GM12892 (cell line): ENCODE results near the gene RHOT1.

Experiments
- POLR2A ChIP-seq: IDR thresholded peaks from 2 replicates; pipeline ENCODE4 v1.6.1; 2011; ENCODE audit warnings: low read depth, low read length, control low read depth
- TAF1 ChIP-seq: IDR thresholded peaks from 2 replicates; pipeline ENCODE4 v1.6.1; 2011; ENCODE audit warnings: low read depth, mild to moderate bottlenecking, control low read depth, low read length, borderline replicate concordance

DNA sequence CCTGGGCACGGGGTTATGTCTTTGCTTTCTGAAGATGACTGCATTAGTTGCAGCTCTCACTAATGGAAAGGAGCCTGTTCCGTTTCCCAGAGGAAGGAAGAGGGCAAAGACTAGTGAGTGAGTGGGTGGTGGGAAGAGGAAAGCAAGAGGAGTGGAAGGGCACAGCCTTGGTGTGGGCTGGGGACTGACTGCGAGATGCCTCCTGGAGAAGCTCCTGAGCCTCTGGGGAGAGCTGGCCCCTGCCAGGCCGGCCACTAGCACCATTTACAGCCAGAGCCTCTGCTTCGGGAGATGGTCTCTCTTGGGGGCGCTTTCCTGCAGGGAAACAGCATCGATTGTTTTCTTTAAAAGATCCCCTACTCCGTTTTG lies 122.5 kb downstream of the RHOT1 start:
- TF ChIP-seq TAF1, result no peak
- no peak for TF ChIP-seq POLR2A
